B cell (primary cell): ENCODE data around the gene GPR160. TPM values are rescaled to one million over a fixed set of nuclear protein-coding genes. Genes with fewer than 3 reads are reported as not detected.

ENCODE experiments used
- ATAC-seq: fragments of 200-7000 bp; cut with Tn5 transposase; one replicate; pipeline ENCODE4 v1.10.0; 2021; ENCODE audit warnings: low read depth, mild to moderate bottlenecking, moderate number of reproducible peaks, moderate library complexity
- CTCF ChIA-PET: fragments of 350-600 bp; sonication (Branson Sonifier 250); formaldehyde crosslinking; loops from one replicate; lab custom pipeline; 2021; ENCODE audit warnings: antibody characterized with exemption, inconsistent platforms; lab: Charles Lee
- POLR2A ChIA-PET: fragments of 350-600 bp; sonication (Branson Sonifier 250); formaldehyde crosslinking; loops from one replicate; lab custom pipeline; 2021; ENCODE audit warnings: antibody characterized with exemption; lab: Charles Lee
- DNase-seq: peaks from one replicate; pipeline ENCODE4 v3.0.0; 2013
- H2AFZ ChIP-seq: 2 replicates; pipeline ENCODE4 v1.6.1; 2012; ENCODE audit warnings: mild to moderate bottlenecking, low read depth, low read length; ENCODE audit not compliant: insufficient read depth, poor library complexity, severe bottlenecking
- H3K27ac ChIP-seq, 2 donors: 1 replicate in 1 of 2; 2 replicates in 1 of 2; pipeline ENCODE4 v1.5.1; 2012 to 2013; ENCODE audit warnings: low read length in 2 of 2, mild to moderate bottlenecking in 2 of 2, moderate library complexity in 1 of 2
- H3K27me3 ChIP-seq, 4 experiments: fragments of 200-600 bp in 1 of 4; sonication (generic) in 1 of 4; replicated peaks in 1 of 4; 1 replicate in 2 of 4; 2 replicates in 2 of 4; pipeline versions ENCODE4 v1.6.1 to v1.7.0; 2013 to 2016; ENCODE audit warnings: low read length in 3 of 4, mild to moderate bottlenecking in 2 of 4, mixed read lengths in 1 of 4, moderate library complexity in 1 of 4; ENCODE audit not compliant: insufficient read depth in 4 of 4, control insufficient read depth in 3 of 4; ENCODE audit errors: control extremely low read depth in 1 of 4
- H3K36me3 ChIP-seq, 2 experiments: replicated peaks in 1 of 2; 1 replicate in 1 of 2; 2 replicates in 1 of 2; pipeline versions ENCODE4 v1.6.1 to v1.7.1; 2013; ENCODE audit warnings: low read length in 1 of 2; ENCODE audit not compliant: insufficient read depth in 2 of 2, control insufficient read depth in 1 of 2; ENCODE audit errors: control extremely low read depth in 1 of 2, extremely low read depth in 1 of 2
- H3K4me1 ChIP-seq, 2 donors: fragments of 200-600 bp in 1 of 2; sonication (generic) in 1 of 2; 1 replicate in 1 of 2; 2 replicates in 1 of 2; pipeline versions ENCODE4 v1.5.1 to v1.6.1; 2013 to 2017; ENCODE audit warnings: low read length in 2 of 2; ENCODE audit not compliant: control insufficient read depth in 2 of 2, insufficient read depth in 2 of 2
- H3K4me2 ChIP-seq: replicated peaks from 2 replicates; pipeline ENCODE3; 2012; ENCODE audit warnings: mild to moderate bottlenecking, low read depth, low read length; ENCODE audit not compliant: poor library complexity, severe bottlenecking
- H3K4me3 ChIP-seq, 5 experiments: fragments of 200-600 bp in 1 of 5; sonication (generic) in 1 of 5; 1 replicate in 3 of 5; 2 replicates in 2 of 5; pipeline versions ENCODE4 v1.5.1 to v1.7.0; 2011 to 2016; ENCODE audit warnings: low read length in 4 of 5, mild to moderate bottlenecking in 4 of 5, low read depth in 2 of 5, control low read depth in 1 of 5, moderate library complexity in 1 of 5; ENCODE audit not compliant: insufficient read depth in 1 of 5; ENCODE audit errors: control extremely low read depth in 1 of 5, extremely low read depth in 1 of 5
- H3K79me2 ChIP-seq: fragments of 200-600 bp; sonication (generic); one replicate; pipeline ENCODE4 v1.6.0; 2016; ENCODE audit warnings: low read length; ENCODE audit not compliant: control insufficient read depth, insufficient read depth
- H3K9ac ChIP-seq: fragments of 200-600 bp; sonication (generic); 2 replicates; pipeline ENCODE4 v1.6.1; 2017; ENCODE audit warnings: mild to moderate bottlenecking, low read length, moderate library complexity
- H3K9me3 ChIP-seq, 3 donors: one replicate each; pipeline versions ENCODE4 v1.6.1 to v1.7.1; 2013; ENCODE audit warnings: low read length in 2 of 3; ENCODE audit not compliant: control insufficient read depth in 2 of 3, insufficient read depth in 1 of 3; ENCODE audit errors: control extremely low read depth in 1 of 3
- H4K20me1 ChIP-seq: 2 replicates; pipeline ENCODE4 v1.6.0; 2012; ENCODE audit warnings: mild to moderate bottlenecking, low read length; ENCODE audit not compliant: insufficient read depth, control insufficient read depth, poor library complexity, severe bottlenecking
- H3K27ac Mint-ChIP-seq: one replicate; pipeline ENCODE4 v1.8.0; 2021; ENCODE audit warnings: mixed read lengths
- H3K27me3 Mint-ChIP-seq: one replicate; pipeline ENCODE4 v1.8.0; 2021; ENCODE audit warnings: mixed read lengths
- H3K4me1 Mint-ChIP-seq: one replicate; pipeline ENCODE4 v1.8.0; 2021; ENCODE audit warnings: mixed read lengths
- H3K4me3 Mint-ChIP-seq: one replicate; pipeline ENCODE4 v1.8.0; 2021; ENCODE audit warnings: mixed read lengths
- H3K9me3 Mint-ChIP-seq: one replicate; pipeline ENCODE4 v1.8.0; 2022; ENCODE audit warnings: mixed read lengths; ENCODE audit not compliant: insufficient read depth
- EZH2 ChIP-seq: IDR thresholded peaks from 2 replicates; pipeline ENCODE4 v1.6.1; 2012; ENCODE audit warnings: borderline replicate concordance, low read depth, mild to moderate bottlenecking, moderate library complexity, low read length; ENCODE audit not compliant: insufficient read depth, poor library complexity, severe bottlenecking
- WGBS: methylation state at CpG from one replicate; pipeline ENCODE4 v1.1.5; 2013; ENCODE audit warnings: missing lambda C conversion rate; ENCODE audit not compliant: insufficient coverage; 5-methylcytosine and 5-hydroxymethylcytosine counted together
- intact Hi-C: fragments of 100-400 bp; cut with micrococcal nuclease; formaldehyde crosslinking; loops from one replicate; pipeline ENCODE4 v1.10.0; 2022
- polyA plus RNA-seq: library from polyadenylated mRNA; depleted of rRNA; stranded (reverse); fragments of >200 nt; gene quantifications from 2 replicates; pipeline ENCODE4 v1.2.3, GENCODE V29; 2012
- total RNA-seq, 2 donors: library from RNA; stranded (reverse); fragments of 120-200 nt in 1 of 2; gene quantifications; 1 replicate in 1 of 2; 2 replicates in 1 of 2; pipeline versions ENCODE4 v1.2.3 to v1.2.4, GENCODE V29; 2013 to 2022
- TF ChIP-seq, protein P1 (sequence below): fragments of 200-600 bp; IDR thresholded peaks from one replicate; pipeline ENCODE4 v1.8.0; 2022; ENCODE audit warnings: antibody characterized with exemption, mild to moderate bottlenecking

Gene GPR160
- total and polyA plus RNA-seq, 2 donors (not counting 1 experiment from before 2014, with no cell fraction given): 17.4 to 17.5 TPM

DNA sequence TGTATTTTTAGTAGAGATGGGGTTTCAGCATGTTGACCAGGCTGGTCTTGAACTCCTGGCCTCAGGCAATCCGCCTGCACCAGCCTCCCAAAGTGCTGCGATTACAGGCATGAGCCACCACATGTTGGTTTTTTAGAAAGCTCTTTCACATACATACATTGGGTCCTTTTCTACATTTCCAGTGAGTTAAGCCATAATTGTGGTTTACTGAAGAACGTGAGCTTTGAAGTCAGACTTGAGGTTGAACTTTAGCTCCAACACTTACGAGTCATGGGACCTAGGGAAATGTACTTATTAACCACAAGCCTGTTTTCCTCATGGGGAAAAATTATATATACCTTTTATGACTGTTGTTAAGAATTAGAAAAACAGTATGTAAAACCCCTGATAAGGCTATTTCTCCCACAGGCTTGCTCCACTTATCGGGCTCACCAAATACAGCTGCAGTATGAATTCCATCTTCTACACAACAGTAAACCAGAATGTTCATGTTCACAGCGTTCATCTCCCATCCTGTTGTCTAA is 39.0 kb downstream of the GPR160 start:
- Mint-ChIP-seq H3K4me1 (peaks cover 8% of the 10 kb centered on the region), H3K4me3 (no peak overlapping the region), H3K27ac (no peak overlapping the region), H3K9me3 (no peaks in the 10 kb centered on the region), H3K27me3 (no peaks in the 10 kb centered on the region)
- 90% methylated on average over 2 of the region's 6 CpGs for WGBS
- CTCF ChIA-PET: no interaction called here
- H3K79me2 ChIP-seq: peaks cover 10% of the 10 kb centered on the region
- POLR2A ChIA-PET: no interaction called here
- peaks cover 0 to 5% of the 10 kb centered on the region in 2 experiments for H3K36me3 ChIP-seq
- no peak overlapping the region for H3K9ac ChIP-seq
- intact Hi-C loops: no loop called here
- peaks cover 0 to 3% of the 10 kb centered on the region in 2 donors for H3K4me1 ChIP-seq
- no peak overlapping the region for H2AFZ ChIP-seq
- H3K4me3 ChIP-seq: no peak overlapping the region
- peaks cover 0 to 7% (median 0%) of the 10 kb centered on the region in 3 donors for H3K9me3 ChIP-seq
- ATAC-seq: no peak
- no peaks in the 10 kb centered on the region for H3K27me3 ChIP-seq
- no peak overlapping the region for H3K4me2 ChIP-seq
- TF ChIP-seq EZH2: no peak
- TF ChIP-seq, protein P1, sequence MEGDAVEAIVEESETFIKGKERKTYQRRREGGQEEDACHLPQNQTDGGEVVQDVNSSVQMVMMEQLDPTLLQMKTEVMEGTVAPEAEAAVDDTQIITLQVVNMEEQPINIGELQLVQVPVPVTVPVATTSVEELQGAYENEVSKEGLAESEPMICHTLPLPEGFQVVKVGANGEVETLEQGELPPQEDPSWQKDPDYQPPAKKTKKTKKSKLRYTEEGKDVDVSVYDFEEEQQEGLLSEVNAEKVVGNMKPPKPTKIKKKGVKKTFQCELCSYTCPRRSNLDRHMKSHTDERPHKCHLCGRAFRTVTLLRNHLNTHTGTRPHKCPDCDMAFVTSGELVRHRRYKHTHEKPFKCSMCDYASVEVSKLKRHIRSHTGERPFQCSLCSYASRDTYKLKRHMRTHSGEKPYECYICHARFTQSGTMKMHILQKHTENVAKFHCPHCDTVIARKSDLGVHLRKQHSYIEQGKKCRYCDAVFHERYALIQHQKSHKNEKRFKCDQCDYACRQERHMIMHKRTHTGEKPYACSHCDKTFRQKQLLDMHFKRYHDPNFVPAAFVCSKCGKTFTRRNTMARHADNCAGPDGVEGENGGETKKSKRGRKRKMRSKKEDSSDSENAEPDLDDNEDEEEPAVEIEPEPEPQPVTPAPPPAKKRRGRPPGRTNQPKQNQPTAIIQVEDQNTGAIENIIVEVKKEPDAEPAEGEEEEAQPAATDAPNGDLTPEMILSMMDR: no peak
- H4K20me1 ChIP-seq: no peaks in the 10 kb centered on the region
- no peak overlapping the region for H3K27ac ChIP-seq
- DNase-seq: no peak

DNA sequence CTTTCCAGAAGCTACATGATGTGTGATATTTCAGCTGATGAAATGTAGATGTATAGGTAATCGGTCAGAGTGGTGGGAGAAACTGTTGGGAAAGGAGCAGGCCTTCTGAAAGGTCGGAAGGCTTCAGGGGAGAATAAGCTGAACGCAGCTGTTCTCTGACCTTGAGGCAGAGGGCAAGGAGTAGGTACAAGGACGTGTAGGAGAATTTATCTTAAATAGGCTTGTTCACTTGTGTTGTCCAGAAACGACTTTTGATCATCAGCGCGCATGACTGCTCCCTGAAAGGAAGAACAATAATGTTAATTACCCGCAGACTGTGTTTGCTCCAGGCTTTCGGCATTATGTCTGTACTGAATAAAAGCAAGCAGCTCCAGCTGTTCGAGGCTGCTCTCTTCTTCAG is 39.6 kb downstream of the GPR160 start:
- peaks cover 0 to 3% of the 10 kb centered on the region in 2 donors for H3K4me1 ChIP-seq
- peaks cover 0 to 5% of the 10 kb centered on the region in 2 experiments for H3K36me3 ChIP-seq
- H3K79me2 ChIP-seq: peaks cover 10% of the 10 kb centered on the region
- TF ChIP-seq EZH2: no peak
- no peaks in the 10 kb centered on the region for H3K27me3 ChIP-seq
- H3K4me2 ChIP-seq: no peak overlapping the region
- CTCF ChIA-PET: no interaction called here
- H3K4me1 Mint-ChIP-seq: peaks cover 8% of the 10 kb centered on the region
- H3K27ac ChIP-seq: no peak overlapping the region
- no peak for ATAC-seq
- H4K20me1 ChIP-seq: no peaks in the 10 kb centered on the region
- H3K27me3 Mint-ChIP-seq: no peaks in the 10 kb centered on the region
- POLR2A ChIA-PET: no interaction called here
- intact Hi-C loops: no loop called here
- peaks cover 0 to 2% (median 0%) of the 10 kb centered on the region in 3 donors for H3K9me3 ChIP-seq
- 79% methylated on average over 7 of the region's 10 CpGs for WGBS
- no peak overlapping the region for H3K27ac Mint-ChIP-seq
- no peak overlapping the region for H3K9ac ChIP-seq
- H3K9me3 Mint-ChIP-seq: no peaks in the 10 kb centered on the region
- H3K4me3 ChIP-seq: no peak overlapping the region
- H2AFZ ChIP-seq: no peak overlapping the region
- no peak overlapping the region for H3K4me3 Mint-ChIP-seq
- no peak for DNase-seq
